Upper lobe of left lung (tissue), 6 donors: ENCODE measurements around the gene TMCO2. TPM values are rescaled to one million over a fixed set of nuclear protein-coding genes. Genes with fewer than 3 reads are reported as not detected.

Experiments used
- ATAC-seq, 2 donors: fragments of 200-7000 bp; cut with Tn5 transposase; one replicate each; pipeline ENCODE4 v1.9.1; 2022; ENCODE audit warnings: mild to moderate bottlenecking in 2 of 2, moderate library complexity in 2 of 2; ENCODE audit not compliant: low FRiP score in 2 of 2
- DNase-seq, 2 donors: peaks; one replicate each; pipeline ENCODE4 v3.0.0-alpha.2; 2019 to 2020
- H3K27ac ChIP-seq, 4 donors: fragments of 200-600 bp; sonication (generic); one replicate each; pipeline ENCODE4 v1.5.1; 2016 to 2019
- H3K27me3 ChIP-seq, 4 donors: fragments of 200-600 bp; sonication (generic); one replicate each; pipeline ENCODE4 v1.5.1; 2017 to 2019
- H3K36me3 ChIP-seq, 4 donors: fragments of 200-600 bp; sonication (generic); one replicate each; pipeline ENCODE4 v1.5.1; 2016 to 2019
- H3K4me1 ChIP-seq, 4 donors: fragments of 200-600 bp; sonication (generic); one replicate each; pipeline ENCODE4 v1.5.1; 2018 to 2019
- H3K4me3 ChIP-seq, 4 donors: fragments of 200-600 bp; sonication (generic); one replicate each; pipeline ENCODE4 v1.5.1; 2017 to 2019; ENCODE audit warnings: mild to moderate bottlenecking in 2 of 4, moderate library complexity in 1 of 4
- H3K9me3 ChIP-seq, 4 donors: fragments of 200-600 bp; sonication (generic); one replicate each; pipeline ENCODE4 v1.5.1; 2018 to 2019
- CTCF ChIP-seq, 6 experiments: fragments of 450-650 bp in 4 of 6; fragments of 200-600 bp in 2 of 6; sonication (generic) in 2 of 6; IDR thresholded peaks; one replicate each; pipeline ENCODE4 v1.5.1; 2016 to 2019; ENCODE audit warnings: antibody characterized with exemption in 6 of 6
- EP300 ChIP-seq, 4 donors: sonication (generic); formaldehyde crosslinking; IDR thresholded peaks; one replicate each; pipeline ENCODE4 v1.5.1; 2017; ENCODE audit warnings: antibody characterized with exemption in 4 of 4, control low read depth in 2 of 4
- POLR2A ChIP-seq, 4 donors: fragments of 450-650 bp; IDR thresholded peaks; one replicate each; pipeline ENCODE4 v1.5.1; 2016 to 2017; ENCODE audit warnings: antibody characterized with exemption in 4 of 4, mild to moderate bottlenecking in 2 of 4
- POLR2AphosphoS5 ChIP-seq, 2 donors: sonication (generic); formaldehyde crosslinking; IDR thresholded peaks; one replicate each; pipeline ENCODE4 v1.5.1; 2017; ENCODE audit warnings: antibody characterized with exemption in 2 of 2
- WGBS, 2 donors: methylation state at CpG; one replicate each; pipeline ENCODE4 v1.1.5; 2017 to 2018; 5-methylcytosine and 5-hydroxymethylcytosine counted together
- total RNA-seq, 6 donors: library from RNA; depleted of rRNA in 4 of 6; stranded (reverse); fragments of >200 nt in 4 of 6; gene quantifications; one replicate each; pipeline versions ENCODE4 v1.1.0 to v1.2.1, GENCODE V29; 2016 to 2021
- donor health status: DM: no; HTN: no; CAD: no; lungs with moderate emphysema.
- donor health status: DM: no; HTN: yes; CAD: no; lungs with severe emphysema.

The TMCO2 gene
- total RNA-seq, 6 donors from 2014 or later = not detected

GRCh38 chr1:40255231-40255630 is 7.5 kb downstream of the TMCO2 start:
- Histone ChIP-seq H3K9me3 (no peaks in the 10 kb centered on the region), H3K4me1 (peaks cover 20 to 35% (median 22%) of the 10 kb centered on the region in 4 donors), H3K27ac (no peak overlapping the region), H3K4me3 (no peak overlapping the region), H3K27me3 (no peaks in the 10 kb centered on the region), H3K36me3 (peaks cover 0 to 8% (median 0%) of the 10 kb centered on the region in 4 donors)
- no peak for DNase-seq
- ATAC-seq = no peak
- TF ChIP-seq POLR2AphosphoS5 (IDR thresholded peaks at IDR 0.05) = no peak

GRCh38 chr1:40256401-40257084 is 8.8 kb downstream of the TMCO2 start:
- peak overlapping the region in 3 of 4 donors; percentile 95 to 97 (median 96) for H3K27ac ChIP-seq
- H3K27me3 ChIP-seq = no peaks in the 10 kb centered on the region
- peaks cover 20 to 38% (median 22%) of the 10 kb centered on the region in 4 donors for H3K4me1 ChIP-seq
- 61 to 66% methylated on average over 6 of the region's 6 CpGs for WGBS, 2 donors
- TF ChIP-seq POLR2AphosphoS5 (IDR thresholded peaks at IDR 0.05) = no peak
- TF ChIP-seq EP300 (IDR thresholded peaks at IDR 0.05) = no peak
- no peak for TF ChIP-seq CTCF (IDR thresholded peaks at IDR 0.05)
- TF ChIP-seq POLR2A (IDR thresholded peaks at IDR 0.05) = no peak
- DNase-seq = no peak
- H3K9me3 ChIP-seq = no peaks in the 10 kb centered on the region
- H3K4me3 ChIP-seq = peak overlapping the region; percentile 70 to 96 (median 86)
- ATAC-seq = no peak
- H3K36me3 ChIP-seq = peaks cover 5 to 22% (median 9%) of the 10 kb centered on the region in 4 donors

- Histone ChIP-seq H3K36me3 (peaks cover 12 to 29% (median 17%) of the 10 kb centered on the region in 4 donors), H3K9me3 (no peaks in the 10 kb centered on the region), H3K27ac (peak overlapping the region; percentile 95 to 97 (median 96)), H3K27me3 (no peaks in the 10 kb centered on the region), H3K4me1 (peaks cover 20 to 38% (median 22%) of the 10 kb centered on the region in 4 donors), H3K4me3 (peak overlapping the region; percentile 70 to 96 (median 86))
- DNase-seq (no peak), ATAC-seq (peak in 1 of 2 donors; percentile 30)
- WGBS, 2 donors = 2% methylated on average over 16 of the region's 16 CpGs
- TF ChIP-seq EP300 (IDR thresholded peaks at IDR 0.05) (no peak), POLR2A (IDR thresholded peaks at IDR 0.05) (no peak), POLR2AphosphoS5 (IDR thresholded peaks at IDR 0.05) (no peak), CTCF (IDR thresholded peaks at IDR 0.05) (no peak)
These were observed 9.6 kb downstream of the TMCO2 start for GRCh38 chr1:40257313-40257687.

GRCh38 chr1:40257688-40258444 is 10.1 kb downstream of the TMCO2 start, which contains the start of gene ZMPSTE24:
ZMPSTE24 (plus strand) TSS chr1:40258236; CDS start chr1:40258272, 36 bp downstream.
- 1% methylated on average over 31 to 40 of the region's 48 CpGs for WGBS, 2 donors
- Histone ChIP-seq H3K36me3 (peaks cover 13 to 35% (median 19%) of the 10 kb centered on the region in 4 donors), H3K9me3 (no peaks in the 10 kb centered on the region), H3K4me3 (peak within 1 kb of the TSS; percentile 70 to 96 (median 94)), H3K27me3 (no peaks in the 10 kb centered on the region), H3K27ac (peak within 1 kb of the TSS; percentile 95 to 97 (median 96)), H3K4me1 (peaks cover 21 to 38% (median 22%) of the 10 kb centered on the region in 4 donors)
- TF ChIP-seq POLR2AphosphoS5 (IDR thresholded peaks at IDR 0.05) = peak; percentile 74 to 81
- peak in 3 of 4 donors; percentile 48 to 63 (median 51) for TF ChIP-seq POLR2A (IDR thresholded peaks at IDR 0.05)
- no peak for TF ChIP-seq EP300 (IDR thresholded peaks at IDR 0.05)
- TF ChIP-seq CTCF (IDR thresholded peaks at IDR 0.05) = peak in 3 of 6 experiments; percentile 4 to 22 (median 5)
- DNase-seq (peak; percentile 92 to 95), ATAC-seq (peak; percentile 99 to 100)

GRCh38 chr1:40258445-40258769 is 10.7 kb downstream of the TMCO2 start:
- peak overlapping the region; percentile 70 to 96 (median 94) for H3K4me3 ChIP-seq
- peak overlapping the region; percentile 95 to 97 (median 96) for H3K27ac ChIP-seq
- no peaks in the 10 kb centered on the region for H3K27me3 ChIP-seq
- peaks cover 21 to 38% (median 22%) of the 10 kb centered on the region in 4 donors for H3K4me1 ChIP-seq
- TF ChIP-seq POLR2A (IDR thresholded peaks at IDR 0.05) = no peak
- TF ChIP-seq CTCF (IDR thresholded peaks at IDR 0.05) = no peak
- no peak for TF ChIP-seq POLR2AphosphoS5 (IDR thresholded peaks at IDR 0.05)
- TF ChIP-seq EP300 (IDR thresholded peaks at IDR 0.05) = no peak
- no peaks in the 10 kb centered on the region for H3K9me3 ChIP-seq
- WGBS, 2 donors = 0% methylated on average over 10 of the region's 10 CpGs
- H3K36me3 ChIP-seq = peaks cover 16 to 40% (median 24%) of the 10 kb centered on the region in 4 donors
- ATAC-seq = no peak
- DNase-seq = no peak
